ENCODE results near the gene PNPLA6. TPM values are rescaled to one million over a fixed set of nuclear protein-coding genes. Genes with fewer than 3 reads are reported as not detected.
A peak's percentile ranks its signal among the peaks of the same experiment; 100 is the strongest.

PNPLA6 gene
- 10 to 100 TPM; 18.0 to 31.3 (median 30.7) TPM for polyA plus RNA-seq

DNA sequence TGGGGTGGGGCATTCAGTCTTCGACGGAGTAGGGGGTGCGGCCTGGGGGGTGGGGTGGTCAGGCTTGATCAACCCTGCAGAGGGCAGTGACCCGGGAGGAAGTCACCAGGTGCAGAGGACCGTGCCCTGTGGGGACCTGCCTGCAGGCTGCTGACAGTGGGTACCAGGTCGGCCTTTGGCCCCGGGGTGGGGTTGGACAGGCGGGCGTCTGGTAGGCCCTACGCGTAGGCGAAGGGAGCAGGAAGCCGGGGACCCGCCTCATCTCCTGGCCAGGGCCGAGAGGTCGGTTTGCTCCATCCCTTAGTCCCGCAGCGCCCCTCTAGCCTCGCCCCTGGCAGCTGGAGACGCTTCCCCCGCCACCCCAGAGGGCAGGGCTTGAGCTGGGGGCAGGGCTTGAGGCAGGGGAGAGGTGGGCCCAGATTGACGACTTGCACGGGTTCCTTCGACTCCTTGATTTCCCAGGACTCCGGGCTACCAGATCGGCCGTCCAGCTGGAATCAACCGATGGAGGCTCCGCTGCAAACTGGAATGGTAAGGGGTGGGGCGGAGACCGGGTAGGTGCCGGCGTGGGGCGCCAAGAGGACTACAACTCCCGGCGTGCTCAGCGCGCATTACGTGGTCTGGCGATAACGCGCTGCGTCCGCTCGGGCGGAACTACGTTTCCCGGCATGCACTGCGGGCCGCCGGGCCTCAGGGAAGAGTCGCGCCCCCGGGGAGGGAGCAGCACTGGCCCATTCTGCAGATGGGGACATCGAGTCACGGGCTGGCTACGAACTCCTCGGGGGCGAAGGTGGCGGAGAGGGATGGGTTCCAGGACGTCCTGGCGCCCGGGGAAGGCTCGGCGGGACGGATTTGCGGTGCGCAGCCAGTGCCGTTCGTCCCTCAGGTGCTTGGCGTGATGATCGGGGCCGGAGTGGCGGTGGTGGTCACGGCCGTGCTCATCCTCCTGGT, at the start of gene PNPLA6:
PNPLA6 (plus strand) TSS at position 671 of the 951 bp plus-strand sequence; CDS start at position 743, 72 bp downstream.
- H3K27ac ChIP-seq (ENCODE audit: low read depth, low read length), result peak within 1 kb of the TSS; percentile 48
- 0% methylated on average over 69 to 76 of the region's 76 CpGs for WGBS, 3 donors

DNA sequence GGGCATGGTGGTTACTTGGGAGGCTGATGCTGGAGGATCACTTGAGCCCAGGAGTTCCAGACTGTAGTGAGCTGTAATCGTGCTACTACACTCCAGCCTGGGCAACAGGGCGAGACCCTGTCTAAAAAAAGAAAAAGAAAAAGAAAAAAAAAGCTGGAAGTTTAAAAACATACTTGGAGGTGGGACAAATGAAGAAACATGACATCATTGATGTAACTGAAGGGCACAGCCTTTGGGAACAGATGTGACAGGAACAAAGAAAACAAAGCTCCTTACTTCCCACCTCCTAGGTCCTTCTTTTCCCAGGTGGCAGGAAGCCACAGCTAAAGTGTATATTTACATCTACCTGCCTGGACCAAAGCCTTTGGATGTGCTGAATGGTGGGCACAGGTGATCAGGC, 48.6 kb upstream of the PNPLA6 start:
- WGBS, 3 donors, result 63 to 73% (median 71%) methylated on average over 2 of the region's 2 CpGs

DNA sequence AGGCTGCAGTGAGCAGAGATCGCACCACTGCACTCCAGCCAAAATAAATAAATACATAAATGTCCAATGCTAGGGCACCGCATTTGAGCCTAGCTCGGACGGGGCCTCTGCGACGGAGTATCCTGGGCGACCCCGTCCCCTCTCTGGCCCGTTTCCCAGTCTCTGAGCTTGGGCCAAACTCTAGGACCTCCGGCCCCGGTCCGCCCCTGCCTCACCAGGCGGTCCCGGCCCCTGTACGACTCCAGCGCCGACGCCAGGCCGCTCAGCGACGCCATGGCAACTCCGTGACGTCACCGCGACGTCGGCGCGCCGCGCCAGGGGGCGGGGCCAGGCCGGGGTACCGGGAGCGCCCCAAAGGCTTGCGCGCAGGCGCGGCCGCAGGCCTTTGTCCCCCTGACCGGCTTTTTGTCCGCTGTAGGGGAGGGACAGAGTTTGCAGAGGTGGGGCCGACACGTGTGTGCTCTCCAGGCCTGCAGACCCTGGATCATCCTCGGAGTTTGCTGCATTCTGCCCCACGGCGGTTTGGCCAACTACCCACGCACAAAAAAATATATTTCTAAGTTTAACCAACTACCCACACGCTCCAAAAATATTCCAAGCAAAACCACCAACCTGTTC, 46.7 kb upstream of the PNPLA6 start, which contains the start of gene PEX11G:
PEX11G (minus strand) TSS at position 300 of the 618 bp plus-strand sequence; CDS start at position 275, 25 bp downstream.
- no peak within 1 kb of the TSS for H3K27ac ChIP-seq (ENCODE audit: low read depth, low read length)
- 0 to 1% (median 1%) methylated on average over 48 to 49 of the region's 49 CpGs for WGBS, 3 donors

More for the DNA sequence above, 48.6 kb upstream of the PNPLA6 start:
- no peak overlapping the region for H3K27ac ChIP-seq (ENCODE audit: low read depth, low read length)

DNA sequence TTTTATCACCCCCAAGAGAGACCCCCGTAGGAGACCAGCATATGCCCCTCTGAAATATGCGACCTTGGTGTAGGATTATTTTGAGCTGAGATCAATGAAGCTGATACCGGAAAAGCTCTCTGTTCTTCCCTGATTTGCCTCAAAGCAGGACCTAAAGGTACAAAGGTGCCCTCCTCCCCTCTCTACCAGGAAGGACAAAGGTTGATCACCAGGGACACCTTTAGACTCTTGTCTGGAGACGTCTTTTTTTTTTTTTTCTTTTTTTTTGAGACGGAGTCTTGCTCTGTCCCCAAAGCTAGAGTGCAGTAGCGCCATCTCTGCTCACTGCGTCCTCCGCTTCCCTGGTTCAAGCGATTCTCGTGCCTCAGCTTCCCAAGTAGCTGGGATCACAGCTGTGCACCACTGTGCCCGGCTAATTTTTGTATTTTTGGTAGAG, 45.9 kb upstream of the PNPLA6 start:
- H3K27ac ChIP-seq (ENCODE audit: low read depth, low read length), result no peak overlapping the region
- 68 to 85% (median 84%) methylated on average over 11 of the region's 11 CpGs for WGBS, 3 donors

DNA sequence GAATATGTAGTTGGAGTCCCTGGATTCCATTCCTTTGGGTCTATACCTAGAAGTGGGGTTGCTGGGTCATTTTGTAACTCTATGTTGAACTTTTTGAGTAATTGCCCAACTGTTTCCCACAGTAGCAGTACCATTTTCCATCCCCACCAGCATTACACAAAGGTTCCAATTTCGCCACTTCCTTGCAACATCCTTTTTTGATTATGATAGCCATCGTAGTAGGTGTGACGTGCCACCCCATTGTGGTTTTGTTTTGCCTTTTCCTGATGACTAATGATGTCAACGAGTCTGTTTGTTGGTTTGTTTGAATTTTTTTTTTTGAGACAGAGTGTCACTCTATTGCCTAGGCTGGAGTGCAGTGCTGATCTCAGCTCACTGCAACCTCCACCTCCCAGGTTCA, 43.4 kb upstream of the PNPLA6 start:
- H3K27ac ChIP-seq (ENCODE audit: low read depth, low read length), result no peak overlapping the region
- WGBS, 3 donors, result 37 to 74% (median 40%) methylated on average over 4 of the region's 4 CpGs

DNA sequence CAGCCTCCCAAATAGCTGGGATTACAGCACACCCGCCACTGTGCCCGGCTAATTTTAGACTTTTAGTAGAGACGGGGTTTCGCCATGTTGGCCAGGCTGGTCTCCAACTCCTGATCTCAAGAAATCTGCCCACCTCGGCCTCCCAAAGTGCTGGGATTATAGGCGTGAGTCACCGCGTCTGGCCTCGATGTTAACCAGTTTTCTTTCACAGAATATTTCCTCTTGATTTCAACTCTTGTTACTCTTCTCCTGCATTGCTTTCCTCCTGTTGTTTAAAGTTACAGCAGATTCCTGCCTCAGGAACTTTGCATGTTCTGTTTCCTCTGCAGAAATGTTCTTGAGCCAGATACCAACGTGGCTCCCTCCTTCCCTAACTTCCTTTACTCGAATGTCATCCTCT, 43.0 kb upstream of the PNPLA6 start:
- 48 to 86% (median 50%) methylated on average over 11 of the region's 11 CpGs for WGBS, 3 donors
- no peak overlapping the region for H3K27ac ChIP-seq (ENCODE audit: low read depth, low read length)

DNA sequence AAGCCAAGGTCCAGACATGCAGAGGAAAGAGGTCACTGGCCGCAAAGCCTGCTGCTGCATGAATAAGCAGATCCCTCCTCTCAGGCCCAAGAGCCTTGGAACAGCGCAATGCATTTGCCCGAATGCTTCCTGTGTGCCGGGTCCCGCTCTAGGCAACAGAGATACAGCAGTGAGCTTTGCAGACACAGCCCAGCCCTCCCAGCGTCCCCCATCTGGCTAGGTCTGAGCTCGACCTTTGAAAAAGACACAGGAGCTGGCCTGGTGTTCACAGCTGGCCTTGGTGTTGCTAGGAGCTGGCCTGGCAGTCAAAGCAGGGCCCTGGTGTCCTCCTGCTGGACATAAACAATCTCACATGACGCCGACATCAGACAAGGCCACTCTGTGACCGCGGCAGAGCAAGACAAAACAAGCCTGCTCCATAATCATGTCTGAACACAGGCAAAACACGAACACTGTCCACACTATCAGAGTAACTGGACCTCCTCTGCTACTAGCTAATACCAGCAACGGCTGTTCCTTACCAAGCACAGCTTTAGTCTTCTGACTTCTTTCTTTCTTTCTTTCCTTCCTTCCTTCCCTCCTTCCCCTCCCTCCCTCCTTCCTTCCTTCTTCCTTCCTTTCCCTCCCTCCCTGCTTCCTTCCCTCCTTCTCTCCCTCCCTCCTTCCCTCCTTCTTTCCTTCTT, 41.0 kb upstream of the PNPLA6 start:
- H3K27ac ChIP-seq (ENCODE audit: low read depth, low read length), result no peak overlapping the region
- WGBS, 3 donors, result 20 to 57% (median 41%) methylated on average over 13 of the region's 13 CpGs

DNA sequence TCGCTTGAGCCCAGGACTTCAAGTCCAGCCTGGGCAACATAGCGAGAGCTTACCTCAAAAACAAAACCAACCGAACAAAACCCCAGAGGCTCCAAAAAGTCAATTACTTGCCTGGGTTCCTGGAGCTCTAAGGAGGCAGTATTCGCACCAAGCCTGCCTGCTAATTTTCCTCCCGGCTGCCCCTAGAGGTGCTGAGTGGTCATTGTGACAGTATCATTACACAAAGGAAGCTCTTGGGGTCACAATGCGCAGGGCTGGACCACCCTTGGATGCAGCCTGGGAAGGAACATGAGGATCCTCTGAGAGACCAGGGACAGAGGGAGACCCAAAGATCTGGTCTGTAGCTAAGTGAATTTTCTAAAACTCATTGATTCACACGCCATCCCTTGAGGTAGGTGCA, 38.2 kb upstream of the PNPLA6 start:
- no peak overlapping the region for H3K27ac ChIP-seq (ENCODE audit: low read depth, low read length)
- 55 to 59% (median 58%) methylated on average over 7 of the region's 7 CpGs for WGBS, 3 donors

DNA sequence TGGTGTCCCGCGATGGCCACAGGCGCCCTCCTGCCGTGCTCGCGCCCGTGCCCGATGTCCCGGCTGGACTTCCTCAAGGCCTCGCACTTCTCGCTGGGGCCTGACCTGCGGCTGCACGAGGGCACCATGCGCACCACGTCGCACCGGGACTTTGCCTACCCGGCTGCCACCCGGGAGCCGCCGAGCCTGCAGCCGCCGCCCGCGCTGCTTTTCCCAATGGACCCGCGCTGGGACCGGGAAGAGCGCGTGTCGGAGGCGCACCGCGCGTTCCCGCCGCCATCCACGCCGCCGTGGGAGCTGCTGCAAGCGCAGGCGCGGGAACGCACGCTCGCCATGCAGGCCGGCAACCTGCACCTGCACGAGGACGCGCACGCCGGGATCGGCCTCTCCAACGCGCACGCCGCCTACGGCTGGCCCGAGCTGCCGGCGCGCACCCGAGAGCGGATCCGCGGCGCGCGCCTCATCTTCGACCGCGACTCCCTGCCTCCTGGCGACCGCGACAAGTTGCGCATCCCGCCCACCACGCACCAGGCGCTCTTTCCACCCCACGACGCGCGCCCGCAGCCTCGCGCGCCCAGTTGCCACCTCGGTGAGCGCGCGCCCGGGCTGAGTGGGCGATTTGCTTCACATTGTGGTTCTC, 34.6 kb upstream of the PNPLA6 start:
- no peak overlapping the region for H3K27ac ChIP-seq (ENCODE audit: low read depth, low read length)
- WGBS, 3 donors, result 1 to 3% (median 2%) methylated on average over 83 to 93 of the region's 93 CpGs

DNA sequence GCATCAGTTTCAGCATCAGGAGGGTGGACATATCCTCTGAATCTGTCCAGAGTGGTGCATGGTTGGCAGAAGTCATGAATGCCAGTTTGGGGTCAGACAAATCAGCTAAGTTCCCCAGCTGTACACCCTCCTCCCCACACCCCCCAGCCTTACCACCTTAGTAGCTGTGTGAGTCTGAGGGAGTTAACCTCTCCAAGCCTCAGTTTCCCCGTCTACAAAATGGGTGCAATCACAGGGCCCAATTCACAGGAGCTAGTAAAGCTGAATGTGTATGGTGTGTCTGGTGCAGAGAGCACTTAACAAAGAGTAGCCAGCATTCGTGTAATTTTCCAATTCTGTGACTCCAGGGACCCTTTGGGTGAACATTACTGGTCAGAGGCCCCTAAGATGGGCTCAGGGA, 33.0 kb upstream of the PNPLA6 start:
- no peak overlapping the region for H3K27ac ChIP-seq (ENCODE audit: low read depth, low read length)
- 37 to 75% (median 70%) methylated on average over 2 of the region's 2 CpGs for WGBS, 3 donors

DNA sequence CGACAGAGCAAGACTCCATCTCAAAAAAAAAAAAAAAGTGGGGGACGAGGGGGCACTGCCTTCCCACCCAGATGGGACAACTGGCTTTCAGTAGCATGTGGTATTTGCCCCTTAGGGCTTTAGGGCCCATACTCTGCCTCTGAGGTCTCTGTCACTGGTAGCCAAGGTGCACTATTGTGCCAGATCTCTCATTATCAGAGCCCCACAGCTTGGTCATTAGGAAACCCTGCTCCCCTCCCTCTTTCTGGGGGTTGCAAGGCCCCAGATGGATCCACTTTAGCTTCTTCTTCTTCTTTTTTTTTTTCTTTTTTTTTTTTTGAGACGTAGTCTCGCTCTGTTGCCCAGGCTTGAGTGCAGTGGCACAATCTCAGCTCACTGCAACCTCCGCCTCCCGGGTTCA, 30.8 kb upstream of the PNPLA6 start:
- WGBS, 3 donors, result 66 to 86% (median 69%) methylated on average over 6 of the region's 6 CpGs
- no peak overlapping the region for H3K27ac ChIP-seq (ENCODE audit: low read depth, low read length)

DNA sequence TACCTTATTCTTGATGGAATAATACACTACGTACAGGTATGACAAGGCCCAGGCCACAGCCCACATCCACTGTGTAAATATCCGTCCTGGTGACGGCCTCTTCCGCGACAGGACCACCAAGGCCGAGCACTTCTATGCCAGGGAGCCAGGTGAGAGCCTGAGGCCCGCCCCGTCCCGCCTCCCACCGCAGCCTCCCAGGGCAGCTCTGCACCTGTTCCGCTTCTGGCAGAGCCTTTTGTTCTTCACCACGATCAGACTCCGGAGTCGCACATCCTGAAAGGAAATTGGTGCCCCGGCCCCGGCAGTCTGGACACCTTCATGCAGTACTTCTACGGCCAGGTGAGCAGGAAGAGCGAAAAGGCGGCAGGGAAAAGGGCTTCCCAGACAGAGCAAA, 30.2 kb upstream of the PNPLA6 start:
- 17 to 40% (median 32%) methylated on average over 19 of the region's 19 CpGs for WGBS, 3 donors

DNA sequence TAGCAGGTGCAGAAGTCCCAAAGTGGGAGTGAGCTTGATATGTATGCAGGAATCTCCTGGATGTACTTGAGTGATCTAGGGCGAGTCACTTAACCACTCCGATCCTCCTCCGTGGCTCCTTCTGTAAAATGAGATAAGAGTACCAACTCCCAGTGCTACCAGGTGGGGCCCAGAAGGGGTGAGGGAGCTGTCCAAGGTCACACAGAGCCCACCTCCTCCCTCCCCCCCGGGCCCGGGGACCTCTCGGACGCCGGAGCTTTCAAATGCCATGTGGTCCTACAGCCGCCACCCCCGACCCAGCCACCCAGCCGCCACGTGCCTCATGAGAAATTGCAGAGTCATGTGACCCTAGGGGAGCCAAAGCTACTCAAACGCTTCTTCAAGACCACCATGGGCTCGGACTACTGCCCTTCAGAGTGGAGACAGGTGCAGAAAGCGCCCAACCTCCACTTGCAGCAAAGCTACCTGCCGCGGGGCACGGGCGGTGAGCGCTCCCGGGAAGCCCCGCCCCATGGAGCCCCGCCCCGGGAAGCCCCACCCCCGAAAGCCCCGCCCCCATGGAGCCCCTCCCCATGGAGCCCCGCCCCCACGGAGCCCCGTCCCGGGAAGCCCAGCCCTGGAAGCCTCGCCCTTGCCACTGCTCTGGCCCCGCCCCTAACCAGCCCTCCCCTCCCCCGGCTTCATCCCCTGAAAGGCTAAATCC, 29.7 kb upstream of the PNPLA6 start:
- 2 to 5% (median 4%) methylated on average over 23 to 32 of the region's 33 CpGs for WGBS, 3 donors
- H3K27ac ChIP-seq (ENCODE audit: low read depth, low read length), result no peak overlapping the region

More for the DNA sequence above, 30.2 kb upstream of the PNPLA6 start:
- H3K27ac ChIP-seq (ENCODE audit: low read depth, low read length), result no peak overlapping the region

DNA sequence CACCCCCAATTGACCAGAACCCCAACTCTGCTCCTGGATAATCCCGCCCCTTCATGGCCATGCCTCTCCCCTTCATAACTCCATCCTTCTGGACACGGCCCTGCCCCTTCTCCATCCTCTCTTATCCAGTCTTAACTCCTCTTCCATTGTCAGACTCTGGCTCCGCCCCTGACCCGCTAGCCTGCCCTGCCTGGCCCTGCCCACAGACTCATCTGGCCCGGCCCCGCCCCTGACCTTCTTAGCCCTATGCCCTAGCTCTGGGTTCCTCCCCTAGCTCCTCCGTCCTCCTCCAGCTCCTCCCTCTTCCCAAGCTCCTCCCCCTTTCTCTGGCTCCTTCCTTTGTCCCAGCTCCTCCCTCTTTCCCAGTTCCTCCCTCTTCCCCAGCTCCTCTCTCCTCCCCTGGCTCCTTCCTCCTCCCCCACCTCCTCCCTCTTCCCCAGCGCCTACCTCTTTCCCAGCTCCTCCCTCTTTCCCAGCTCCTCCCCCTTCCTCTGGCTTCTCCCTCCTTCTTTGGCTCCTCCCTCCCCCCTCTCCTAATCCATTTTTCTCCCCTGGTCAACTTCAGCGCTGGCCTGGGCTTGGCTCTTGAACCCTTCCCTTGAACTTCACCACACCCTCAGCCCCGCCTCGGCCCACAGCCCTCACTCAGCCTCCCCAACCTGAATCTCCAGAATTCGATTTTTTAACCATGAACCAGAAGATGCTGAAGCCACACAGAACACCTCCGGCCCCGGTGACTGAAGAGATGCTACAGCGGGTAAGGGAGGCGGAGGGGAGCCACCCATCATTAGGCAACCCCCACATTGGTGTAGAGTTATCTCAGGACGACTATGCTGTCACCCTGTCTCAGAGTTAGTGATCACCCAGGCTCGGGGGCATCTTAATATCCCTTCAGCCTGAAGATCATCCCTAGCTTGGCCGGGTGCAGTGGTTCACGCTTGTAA, 28.9 kb upstream of the PNPLA6 start:
- 43 to 48% (median 48%) methylated on average over 20 of the region's 20 CpGs for WGBS, 3 donors
- no peak overlapping the region for H3K27ac ChIP-seq (ENCODE audit: low read depth, low read length)

DNA sequence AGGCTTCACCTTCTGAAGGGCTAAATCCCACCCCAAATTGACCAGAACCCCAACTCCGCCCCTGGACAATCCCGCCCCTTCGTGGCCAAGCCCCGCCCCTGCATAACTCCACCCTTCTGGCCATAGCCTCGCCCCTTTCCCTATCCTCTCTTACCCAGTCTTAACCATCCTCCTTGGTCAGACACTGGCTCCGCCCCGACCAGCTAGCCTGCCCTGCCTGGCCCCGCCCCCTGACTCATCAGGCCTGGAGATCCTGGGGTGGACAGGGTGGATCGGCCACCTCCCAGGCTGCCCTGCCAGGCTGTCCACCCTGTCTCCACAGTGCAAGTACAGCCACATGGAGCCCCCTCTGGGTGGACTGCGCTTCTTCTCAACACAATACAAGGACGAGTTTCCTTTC, 27.6 kb upstream of the PNPLA6 start:
- 38 to 49% (median 40%) methylated on average over 10 to 11 of the region's 11 CpGs for WGBS, 3 donors
- no peak overlapping the region for H3K27ac ChIP-seq (ENCODE audit: low read depth, low read length)

DNA sequence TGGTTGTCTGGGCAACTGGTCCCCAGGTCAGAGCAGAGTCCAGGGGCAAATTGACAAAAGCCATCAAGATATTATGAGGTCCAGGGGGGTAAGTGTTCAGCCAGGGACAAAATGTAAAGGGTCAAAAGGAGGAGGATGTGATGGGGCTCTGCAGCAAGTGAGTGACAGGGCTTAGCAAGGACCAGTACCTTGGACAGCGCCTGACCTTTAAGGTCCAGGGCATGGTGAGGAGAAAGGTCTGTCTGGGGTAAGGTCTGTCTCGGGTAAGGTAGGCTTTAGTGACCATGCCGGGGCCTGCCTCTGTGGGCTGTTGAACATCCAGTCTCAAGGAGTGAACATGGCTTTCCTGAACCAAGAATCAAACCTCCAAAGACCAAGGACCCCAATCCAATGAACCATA, 25.9 kb upstream of the PNPLA6 start:
- H3K27ac ChIP-seq (ENCODE audit: low read depth, low read length), result no peak overlapping the region
- WGBS, 3 donors, result 20 to 39% (median 38%) methylated on average over 3 of the region's 3 CpGs

DNA sequence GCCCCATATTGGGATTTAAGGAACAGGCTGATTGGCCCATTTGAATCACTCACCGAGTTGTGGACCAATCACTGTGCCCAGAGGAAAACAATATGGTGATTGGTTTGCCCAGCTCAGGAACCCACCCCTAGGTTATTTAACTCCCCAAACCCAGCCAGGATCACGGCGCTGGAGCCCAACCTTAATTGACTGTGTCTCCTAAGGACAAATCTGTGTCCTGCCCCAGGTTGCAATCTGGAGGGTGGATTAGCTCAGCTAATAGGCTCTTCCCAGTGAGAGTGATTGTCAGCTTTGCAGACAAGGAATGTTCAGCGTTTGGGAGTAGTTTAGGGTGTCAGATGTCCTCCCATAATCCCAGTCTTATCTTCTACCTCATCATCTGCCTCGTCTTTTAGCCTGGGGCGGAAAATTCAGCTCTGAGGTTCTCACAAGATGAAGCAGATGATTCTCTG, 23.1 kb upstream of the PNPLA6 start:
- no peak overlapping the region for H3K27ac ChIP-seq (ENCODE audit: low read depth, low read length)
- 52 to 68% (median 60%) methylated on average over 6 of the region's 6 CpGs for WGBS, 3 donors

Data from adipose tissue (tissue), 3 donors.